Medulla oblongata (tissue), 1 donor: ENCODE results near the gene FAM20C.

ENCODE experiments used
- DNase-seq: peaks from one replicate; pipeline ENCODE4 v3.0.0-alpha.2; 2015; ENCODE audit errors: extremely low spot score

Gene FAM20C

GRCh38 chr7:226281-226895 lies 34.0 kb downstream of the FAM20C start:
- DNase-seq: no peak

- no peak for DNase-seq
Measured at GRCh38 chr7:227926-228325, 35.6 kb downstream of the FAM20C start.

GRCh38 chr7:228610-229009 lies 36.2 kb downstream of the FAM20C start:
- no peak for DNase-seq

GRCh38 chr7:229184-229964 lies 37.0 kb downstream of the FAM20C start:
- peak; percentile 84 for DNase-seq

GRCh38 chr7:230274-230673 lies 37.9 kb downstream of the FAM20C start:
- DNase-seq: no peak

- no peak for DNase-seq
Measured at GRCh38 chr7:231030-231857, 38.9 kb downstream of the FAM20C start.

GRCh38 chr7:231858-232246 lies 39.5 kb downstream of the FAM20C start:
- DNase-seq: no peak

GRCh38 chr7:232410-233248 lies 40.3 kb downstream of the FAM20C start:
- no peak for DNase-seq

GRCh38 chr7:233249-234035 lies 41.1 kb downstream of the FAM20C start:
- DNase-seq: no peak

GRCh38 chr7:234051-234707 lies 41.8 kb downstream of the FAM20C start:
- DNase-seq: no peak

GRCh38 chr7:234708-235553 lies 42.6 kb downstream of the FAM20C start:
- peak; percentile 59 for DNase-seq

GRCh38 chr7:235576-236395 lies 43.4 kb downstream of the FAM20C start:
- DNase-seq: peak; percentile 60

- no peak for DNase-seq
Measured at GRCh38 chr7:236967-237366, 44.6 kb downstream of the FAM20C start.

- no peak for DNase-seq
Measured at GRCh38 chr7:237385-237784, 45.0 kb downstream of the FAM20C start.

GRCh38 chr7:240146-240676 lies 47.8 kb downstream of the FAM20C start:
- DNase-seq: no peak

- DNase-seq: no peak
Measured at GRCh38 chr7:240887-241421, 48.6 kb downstream of the FAM20C start.

- DNase-seq: no peak
Measured at GRCh38 chr7:241513-241912, 49.1 kb downstream of the FAM20C start.
